Stimulated activated CD4-positive, alpha-beta T cell treated with anti-CD3 and anti-CD28 coated beads, Interleukin-12 subunit alpha, Interleukin-12 subunit beta, amount 100 ng/mL, for 24 hours (primary cell): ENCODE data around the gene CMTR1.
"Not testable (repeated sequence)": the region's sequence is repeated elsewhere in the genome, so short reads cannot be mapped to it uniquely, and the experiment has no call there.

Experiments
- DNase-seq, 2 experiments: peaks; one replicate each; pipeline ENCODE4 v3.0.0-alpha.2; 2020; ENCODE audit warnings: low read depth in 2 of 2

Gene CMTR1

DNA sequence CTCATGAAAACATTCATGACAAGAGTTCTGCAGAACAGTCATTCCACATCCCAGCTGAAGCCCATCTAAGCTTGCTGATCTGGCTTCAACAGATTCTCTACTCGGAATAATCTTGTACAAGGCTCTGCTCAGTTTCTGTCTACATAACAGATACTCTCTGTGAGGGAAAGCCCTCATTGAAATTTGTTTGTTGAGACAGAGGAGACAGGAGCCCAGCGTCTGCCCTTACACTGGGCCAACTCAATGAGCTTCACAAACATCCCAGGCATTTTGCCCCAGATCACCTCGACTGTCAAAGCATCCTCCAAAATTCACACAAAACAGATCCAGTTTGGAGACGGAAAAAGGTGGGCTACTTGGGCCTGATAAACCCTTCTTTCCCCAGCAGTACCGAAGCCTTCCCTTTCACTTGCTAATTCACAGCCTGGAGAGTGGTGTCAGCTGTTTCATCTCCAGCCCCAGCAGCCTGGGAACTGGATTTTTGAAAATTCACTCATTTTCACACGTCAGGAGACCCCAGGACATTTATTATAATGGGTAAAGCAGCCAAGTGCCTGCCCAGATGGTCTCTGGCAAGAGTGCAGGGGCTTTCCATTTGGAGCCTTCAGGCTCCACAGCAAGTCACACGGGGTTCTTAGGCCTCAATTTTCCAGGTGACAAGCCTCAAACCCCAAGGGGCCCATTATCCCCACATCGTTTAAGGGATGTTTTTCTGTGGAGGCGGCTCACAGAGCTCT is 59.4 kb downstream of the CMTR1 start:
- DNase-seq, result no peak

DNA sequence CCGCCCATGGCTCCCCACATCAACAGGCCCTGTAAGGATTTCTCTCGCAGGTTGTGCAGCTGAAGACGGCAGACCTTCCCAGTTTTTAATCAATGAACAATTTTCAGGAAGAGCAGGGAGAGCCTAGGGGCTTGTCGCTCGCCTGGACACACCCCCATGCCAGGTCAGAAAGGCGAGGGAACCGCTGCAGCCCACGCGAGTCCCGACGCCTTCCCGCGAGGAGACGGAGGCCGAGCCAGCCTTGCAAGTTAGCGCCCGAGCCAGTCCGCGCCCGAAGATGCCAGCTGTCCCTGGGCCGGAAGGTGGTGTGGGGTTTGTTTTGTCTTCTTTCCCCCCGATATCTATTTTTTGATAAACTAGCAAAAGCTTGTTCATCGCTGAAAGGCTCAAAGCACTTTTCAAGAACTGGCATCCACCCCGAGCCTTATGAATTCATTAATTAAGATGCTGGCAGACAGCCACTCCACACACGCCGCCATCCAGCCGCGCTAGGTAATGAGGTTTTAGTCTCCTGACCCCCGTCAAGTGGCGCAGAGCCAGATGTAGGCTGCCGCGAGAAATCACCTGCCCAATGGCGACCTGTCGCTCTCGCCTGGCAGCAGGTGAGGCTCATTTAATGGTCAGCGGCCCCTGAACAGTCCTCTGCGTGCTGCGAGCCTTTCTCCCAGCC is 60.1 kb downstream of the CMTR1 start:
- DNase-seq, result no peak

DNA sequence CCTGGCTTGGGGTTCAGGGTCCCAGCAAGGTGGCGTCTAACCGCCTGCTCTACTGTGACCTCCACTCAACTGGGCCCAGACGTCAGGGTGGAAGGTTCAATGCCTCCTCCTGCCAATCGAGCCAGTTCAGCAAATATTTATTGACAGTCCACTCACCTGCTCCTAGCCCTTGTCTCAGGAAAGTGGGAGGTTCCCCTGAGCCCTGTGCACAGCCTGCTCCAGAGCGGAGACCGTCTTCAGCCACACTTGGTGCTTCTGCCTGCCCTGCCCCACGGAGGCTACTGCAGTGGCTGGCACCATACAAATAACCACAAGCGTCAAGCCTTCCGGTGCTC is 60.6 kb downstream of the CMTR1 start:
- DNase-seq, result no peak

GRCh38 chr6:37495244-37495934 is 62.4 kb downstream of the CMTR1 start:
- no peak for DNase-seq

DNA sequence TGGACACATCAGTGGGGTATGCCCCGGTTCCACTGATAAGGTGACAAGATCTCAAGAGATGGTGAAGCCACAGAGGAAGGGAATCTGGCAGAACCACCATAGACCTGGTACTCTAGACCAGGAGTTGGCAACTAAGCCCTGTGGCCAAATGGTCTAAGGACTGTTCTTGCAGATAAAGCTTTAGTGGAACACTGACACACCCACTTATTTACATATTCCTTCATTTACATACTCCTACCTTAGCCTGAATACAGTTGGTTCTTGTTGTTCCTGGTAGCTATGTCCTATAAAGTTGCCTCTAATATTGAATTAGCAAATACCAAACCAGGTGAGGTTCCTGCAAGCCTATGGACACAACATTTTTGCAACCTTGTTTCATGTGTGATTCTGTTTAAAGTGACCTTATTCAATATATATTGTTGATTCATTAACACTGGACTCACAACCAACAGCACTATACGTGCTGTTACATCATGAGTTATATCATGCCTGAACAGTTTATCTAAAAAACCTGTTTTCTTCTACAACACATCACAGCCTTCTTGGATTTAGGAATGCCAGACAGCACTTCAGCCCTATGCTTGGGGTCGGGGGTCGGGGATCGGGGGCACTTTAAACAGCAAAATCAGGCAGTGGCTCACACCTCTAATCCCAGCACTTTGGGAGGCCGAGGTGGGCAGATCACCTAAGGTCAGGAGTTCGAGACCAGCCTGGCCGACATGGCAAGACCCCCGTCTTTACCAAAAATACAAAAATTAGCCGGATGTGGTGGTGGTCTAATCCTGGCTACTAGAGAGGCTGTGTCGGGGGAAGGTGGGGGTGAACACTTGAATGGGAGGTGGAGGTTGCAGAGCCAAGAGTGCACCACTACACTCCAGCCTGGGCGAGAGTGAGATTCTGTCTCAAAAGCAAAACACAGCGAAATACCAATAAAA is 64.2 kb downstream of the CMTR1 start:
- no peak for DNase-seq

DNA sequence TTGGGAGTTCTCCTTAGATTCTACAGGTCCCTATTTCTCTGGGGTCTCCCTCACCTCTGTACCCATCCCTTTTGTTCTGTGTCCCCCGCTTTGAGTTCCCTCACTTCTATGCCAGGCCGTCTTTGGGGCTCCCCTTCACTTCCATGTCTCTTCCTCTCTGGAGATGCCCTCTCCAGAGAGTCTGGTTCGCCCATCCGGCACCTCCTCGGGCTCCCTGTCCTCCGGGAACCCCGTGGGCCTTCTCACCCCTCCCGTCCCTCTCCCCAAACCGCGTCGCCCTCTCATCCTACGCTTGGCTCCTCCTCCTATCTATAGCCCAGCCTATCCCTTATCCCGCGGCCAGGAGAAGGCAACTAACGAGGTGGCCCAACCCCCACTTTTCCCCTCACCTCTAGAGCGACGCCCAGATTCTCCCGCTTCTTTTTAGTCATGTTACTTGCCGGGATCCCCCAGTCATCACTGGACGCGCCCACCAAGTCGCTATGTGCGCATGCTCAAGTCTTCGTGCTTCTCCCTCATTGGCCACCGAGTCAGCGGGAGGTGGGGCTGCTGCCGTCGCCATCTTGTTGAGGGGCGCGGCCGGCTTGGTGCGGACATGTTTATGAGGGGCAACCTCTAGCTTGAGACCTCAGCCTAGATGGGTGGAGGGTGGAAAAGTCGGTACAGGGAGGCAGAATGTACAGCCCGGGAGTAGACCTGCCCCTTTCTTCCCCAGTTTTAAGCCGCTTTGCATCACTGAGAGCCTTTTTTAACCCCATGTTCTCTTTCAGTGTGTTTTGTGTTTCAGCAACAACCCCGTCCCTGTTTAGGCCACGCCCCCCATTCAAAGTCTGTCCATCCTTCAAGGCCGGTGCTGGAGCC is 66.6 kb downstream of the CMTR1 start, which contains the start of gene CCDC167:
TSS of gene CCDC167 (minus strand) at position 461 of the 861 bp plus-strand sequence. CDS start at position 431, 30 bp downstream.
- DNase-seq, result peak; percentile 97 to 98

- DNase-seq, result no peak
Measured at GRCh38 chr6:37500294-37500608, 67.2 kb downstream of the CMTR1 start.

- DNase-seq, result not testable (repeated sequence)
Measured at GRCh38 chr6:37500904-37501303, 67.9 kb downstream of the CMTR1 start.

DNA sequence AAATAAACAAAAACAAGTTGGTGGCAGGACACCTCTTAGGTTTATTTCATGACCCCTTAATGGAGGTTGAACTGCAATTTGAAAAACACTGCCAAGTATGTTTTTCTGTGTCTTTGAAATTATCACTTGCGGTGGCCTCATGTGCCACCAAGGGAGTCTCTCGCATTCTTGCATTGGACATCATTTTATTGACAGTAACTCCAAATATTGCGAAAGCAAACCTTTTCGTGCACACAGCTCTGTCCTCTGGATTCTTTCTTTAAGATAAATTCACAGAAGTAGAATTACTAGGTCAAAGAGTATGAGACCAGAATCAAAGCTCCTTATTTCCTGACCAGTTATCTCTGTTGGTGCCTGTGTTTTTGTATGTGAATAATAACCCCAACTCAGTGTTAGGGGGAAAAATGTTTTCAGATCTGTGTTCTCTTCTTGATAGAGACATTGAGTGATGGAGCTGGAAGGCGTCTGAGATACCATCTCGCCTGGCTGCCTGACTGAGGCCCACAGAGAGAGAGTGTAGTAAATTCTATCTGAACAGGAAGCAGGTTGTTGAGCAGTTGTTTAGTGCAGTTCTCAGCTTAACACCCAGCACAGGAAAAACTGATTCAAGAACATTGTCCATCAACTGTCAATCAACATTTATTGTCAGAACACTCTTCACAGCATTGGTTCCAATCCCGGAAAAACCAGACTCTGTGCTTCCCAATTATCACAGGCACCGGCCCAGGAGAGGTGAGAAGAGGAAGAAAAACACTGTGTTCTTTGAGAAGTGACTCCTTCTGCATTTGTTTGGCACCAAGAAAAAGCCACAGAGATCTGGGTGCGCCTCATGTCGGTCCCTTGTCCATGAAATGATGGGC is 68.8 kb downstream of the CMTR1 start:
- DNase-seq, result no peak

DNA sequence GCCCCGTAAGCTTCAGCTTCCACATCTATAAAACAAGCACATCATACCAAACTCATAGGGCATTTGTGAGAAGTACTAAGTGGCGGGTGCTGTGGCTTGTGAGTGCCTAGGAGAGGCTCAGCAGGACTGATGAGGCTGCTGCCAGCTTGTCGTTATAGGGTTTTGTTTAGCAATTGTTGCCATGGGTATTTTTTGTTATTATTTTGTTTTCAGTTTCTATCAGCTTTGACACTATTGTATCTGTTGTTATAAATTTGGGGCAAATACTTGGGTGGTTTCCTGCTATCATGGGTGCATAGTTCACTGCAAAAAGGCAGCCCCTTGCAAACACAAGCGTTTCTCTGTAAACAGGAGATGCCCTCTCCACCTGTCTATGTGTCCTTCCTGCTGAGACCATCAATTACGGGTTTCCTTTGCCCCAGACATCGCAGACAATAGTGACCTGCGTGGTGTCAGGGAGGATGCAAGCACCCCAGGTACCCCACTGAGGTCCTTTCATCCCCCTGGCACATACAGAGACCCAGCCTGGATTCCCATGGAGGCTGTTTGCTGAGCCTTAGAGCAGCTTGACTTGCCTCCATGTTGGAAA is 69.8 kb downstream of the CMTR1 start:
- no peak for DNase-seq

- DNase-seq, result no peak
Measured at GRCh38 chr6:37503309-37503965, 70.4 kb downstream of the CMTR1 start.

DNA sequence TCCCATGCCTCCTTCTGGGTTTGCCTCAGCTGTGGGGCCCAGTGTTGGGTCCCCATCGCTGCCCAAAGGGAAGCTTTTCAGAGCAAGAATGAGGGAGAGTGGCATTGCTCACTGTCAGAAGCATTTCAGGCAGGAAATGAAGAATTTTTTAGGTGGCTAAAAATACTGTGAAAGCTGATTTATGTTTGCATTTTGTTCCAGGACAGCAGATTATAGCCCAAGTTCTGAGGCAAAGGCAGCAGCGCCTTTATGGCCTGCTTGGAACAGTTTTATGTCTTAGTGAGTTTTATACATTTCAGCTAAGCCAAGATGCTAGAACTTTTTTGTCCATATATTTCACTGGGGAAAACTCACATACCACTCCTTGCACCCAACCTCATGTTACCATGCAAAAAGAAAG is 71.0 kb downstream of the CMTR1 start:
- DNase-seq, result no peak

- no peak for DNase-seq
Measured at GRCh38 chr6:37506479-37506878, 73.5 kb downstream of the CMTR1 start.

DNA sequence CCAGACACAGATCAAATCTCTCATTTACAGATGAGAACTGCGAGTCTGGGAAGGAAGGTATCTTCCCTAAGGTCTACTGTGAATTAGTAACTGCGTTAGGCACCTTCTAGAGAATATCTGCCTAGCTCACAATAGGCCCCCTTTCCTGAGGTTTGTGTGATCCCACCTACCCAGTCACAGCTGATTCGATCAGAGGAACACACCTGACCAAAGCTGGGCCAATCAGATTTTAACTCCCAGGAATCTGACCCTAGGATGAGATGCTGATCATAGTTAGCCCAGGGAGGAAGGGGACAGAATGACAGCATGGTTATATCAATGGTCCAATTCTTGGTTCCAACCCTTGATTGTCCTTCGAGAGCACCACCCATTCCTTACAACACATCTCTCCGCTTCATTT is 74.1 kb downstream of the CMTR1 start:
- DNase-seq, result no peak

GRCh38 chr6:37507690-37508421 is 74.8 kb downstream of the CMTR1 start:
- no peak for DNase-seq

GRCh38 chr6:37511201-37511600 is 78.2 kb downstream of the CMTR1 start:
- DNase-seq, result no peak

GRCh38 chr6:37511910-37512399 is 78.9 kb downstream of the CMTR1 start:
- DNase-seq, result no peak

- no peak for DNase-seq
Measured at GRCh38 chr6:37512400-37513011, 79.5 kb downstream of the CMTR1 start.
